ENCODE measurements around the gene PXMP4.

DNA sequence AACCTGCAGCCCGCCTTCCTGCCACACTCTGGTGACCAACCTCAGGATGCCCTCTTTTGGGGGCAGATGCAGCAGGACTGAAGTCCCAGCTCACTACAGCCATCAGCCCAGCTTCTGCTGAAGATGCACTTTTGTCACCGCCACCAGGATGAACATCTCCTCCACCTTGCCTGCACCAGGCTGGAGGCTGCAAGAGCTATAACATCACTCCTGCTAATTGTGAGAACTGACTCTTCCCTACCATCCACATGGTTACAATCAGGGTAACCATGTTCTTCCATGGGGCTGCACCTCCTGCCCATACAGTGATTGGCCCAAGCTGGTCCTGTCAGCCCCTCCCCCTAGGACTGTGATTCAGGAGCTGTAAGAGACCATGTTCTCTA lies 55.4 kb downstream of the PXMP4 start:
- TF ChIP-seq MXI1 (IDR thresholded peaks at IDR 0.05; ENCODE audit: borderline replicate concordance, low read depth, low read length): no peak
- no peak for TF ChIP-seq RAD21 (IDR thresholded peaks at IDR 0.05; ENCODE audit: low read length)
